NCI-H345 treated with DMSO at 0.1 percent for 48 hours (cell line): ENCODE data around the gene PATE3.

Experiments
- DNase-seq: peaks from one replicate; lab custom pipeline; 2025; ENCODE audit not compliant: unreplicated experiment; lab: John Stamatoyannopoulos, UW

Gene PATE3

GRCh38 chr11:125835748-125836147 lies 47.8 kb downstream of the PATE3 start:
- no peak for DNase-seq
